HL-60/S4 (cell line): ENCODE measurements around the gene HESX1.

ENCODE experiments used
- in situ Hi-C: fragments of 300-500 bp; cut with MboI; formaldehyde crosslinking; loops from 2 replicates; pipeline ENCODE4 v1.14.3; 2022; ENCODE audit warnings: low sequenced_read_pairs

The HESX1 gene

DNA sequence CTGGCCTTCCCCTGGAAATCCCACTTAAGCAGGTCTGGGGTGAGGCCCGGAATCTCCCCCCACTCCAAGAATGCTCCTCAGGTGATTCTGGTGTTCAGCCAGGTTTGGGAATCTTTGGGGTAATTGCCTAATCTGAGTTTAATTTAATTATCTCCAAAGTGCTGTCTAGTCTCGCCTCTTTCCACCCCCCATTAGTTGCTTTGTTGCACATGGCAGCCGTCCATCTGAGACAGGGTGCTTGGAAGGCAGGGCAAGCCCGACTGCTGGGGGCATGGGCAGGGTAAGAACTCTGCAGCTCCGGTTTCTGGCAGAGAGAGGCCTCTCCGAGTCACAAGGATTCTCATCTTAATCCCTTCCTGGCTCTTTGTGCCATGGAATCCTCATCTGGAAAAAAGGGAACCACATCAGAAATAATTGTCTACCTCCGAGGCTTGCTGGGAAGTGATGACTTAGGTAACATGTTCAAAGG lies 49.6 kb downstream of the HESX1 start:
- in situ Hi-C loops = no loop called here
